ENCODE results near the gene FNIP2.
"Not testable (repeated sequence)": the region's sequence is repeated elsewhere in the genome, so short reads cannot be mapped to it uniquely, and the experiment has no call there.

The FNIP2 gene

GRCh38 chr4:158768555-158769174 lies at the start of gene FNIP2:
Gene FNIP2, plus strand, starts transcription at chr4:158769026. Its CDS starts 187 bp downstream, at chr4:158769213.
- peak; percentile 70 for DNase-seq

DNA sequence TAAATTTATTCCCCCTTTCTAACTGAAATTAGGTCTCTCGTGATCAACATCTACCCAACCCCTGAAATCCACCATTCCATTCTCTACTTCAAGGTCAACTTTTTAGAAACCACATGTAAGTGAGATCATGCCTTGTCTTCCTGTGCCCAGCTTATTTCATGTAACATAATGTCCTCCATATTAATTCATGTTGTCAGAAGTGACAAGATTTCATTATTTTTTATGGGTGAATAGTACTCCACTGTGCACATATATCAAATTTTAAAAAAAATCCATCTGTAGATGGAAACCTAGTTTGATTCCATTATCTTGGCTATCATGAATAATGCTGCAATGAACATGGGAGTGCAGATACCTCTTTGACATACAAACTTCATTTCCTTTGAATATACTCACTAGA lies 47.1 kb upstream of the FNIP2 start:
- DNase-seq = no peak

GRCh38 chr4:158722291-158722916 lies 46.4 kb upstream of the FNIP2 start:
- no peak for DNase-seq

DNA sequence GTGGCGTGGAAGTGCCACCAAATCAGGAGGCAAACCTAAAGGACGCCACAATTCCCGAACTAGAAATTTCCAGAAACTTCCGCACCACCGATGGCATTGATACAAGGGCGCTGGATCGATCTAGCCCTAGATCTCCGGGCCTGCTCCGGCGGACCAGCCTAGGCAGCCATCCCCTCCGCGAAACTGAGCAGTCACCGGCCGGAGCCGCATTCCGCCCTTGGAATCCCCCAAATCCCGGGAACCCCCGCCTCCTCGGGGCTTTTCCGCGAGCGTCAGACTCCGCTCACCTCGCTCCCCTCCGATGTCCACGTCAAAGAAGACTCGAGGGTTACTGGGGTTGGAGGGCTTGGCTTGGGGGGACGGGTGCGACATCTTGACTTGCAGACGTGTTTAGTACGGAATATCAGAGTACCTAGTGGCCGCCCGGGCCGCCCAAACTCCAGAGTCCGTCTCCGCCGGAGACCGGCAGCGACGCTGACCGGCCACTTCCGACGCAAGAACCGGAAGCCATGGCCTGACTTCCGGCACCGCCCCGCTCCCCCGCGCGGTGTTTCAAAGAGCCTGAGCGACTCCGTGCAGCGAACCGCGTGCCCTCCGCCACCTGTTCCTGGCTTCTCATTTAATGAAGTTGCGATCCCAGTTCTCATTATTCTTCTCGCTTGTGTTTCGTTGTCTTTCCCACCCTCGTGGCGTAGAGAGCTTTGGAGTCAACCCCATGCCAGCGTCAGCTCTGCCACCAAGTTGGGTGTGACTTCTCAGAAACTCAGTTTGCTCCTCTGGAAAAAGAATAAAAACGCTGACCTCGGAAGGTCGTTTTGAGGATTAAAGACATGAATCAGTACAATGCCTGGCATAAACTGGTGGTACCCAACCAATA lies 45.7 kb upstream of the FNIP2 start, which contains the start of gene PPID:
TSS of gene PPID (minus strand) at position 480 of the 877 bp plus-strand sequence. CDS start at position 372, 108 bp downstream.
- DNase-seq = peak; percentile 70

- DNase-seq = no peak
These were observed 44.2 kb upstream of the FNIP2 start for GRCh38 chr4:158724637-158725036.

DNA sequence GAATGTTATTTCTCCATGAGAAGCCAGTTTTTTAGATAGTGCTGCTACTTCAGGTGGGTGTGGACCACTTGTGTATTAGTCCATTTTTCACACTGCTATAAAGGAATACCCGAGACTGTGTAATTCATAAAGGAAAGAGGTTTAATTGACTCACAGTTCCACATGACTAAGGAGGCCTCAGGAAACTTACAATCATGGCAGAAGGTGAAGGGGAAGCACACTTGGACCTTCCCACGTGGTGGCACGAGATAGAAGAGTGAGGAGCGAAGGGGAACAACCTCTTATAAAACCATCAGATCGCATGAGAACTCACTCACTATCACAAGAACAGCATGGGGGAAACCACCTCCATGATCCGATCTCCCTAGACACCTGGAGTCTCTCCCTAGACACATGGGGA lies 42.2 kb upstream of the FNIP2 start:
- no peak for DNase-seq

DNA sequence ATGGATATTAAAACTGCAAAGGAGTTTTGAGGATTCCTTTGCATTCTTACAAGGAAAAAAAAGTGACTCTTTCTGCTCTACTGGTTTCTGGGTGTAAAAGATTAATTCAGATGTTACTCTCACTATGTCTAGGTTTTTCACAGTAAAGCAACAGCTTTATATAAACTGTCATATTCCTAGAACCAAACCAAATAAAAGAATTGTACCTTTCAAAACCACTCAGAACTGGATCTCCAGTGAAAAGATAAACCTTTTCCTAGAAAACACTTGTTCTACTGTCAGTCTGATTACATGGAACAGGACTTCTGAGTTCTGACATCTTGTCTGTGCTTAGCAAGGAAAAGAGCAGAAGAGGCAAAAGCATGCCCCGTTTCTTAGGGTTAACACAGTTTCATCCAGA lies 40.6 kb upstream of the FNIP2 start:
- DNase-seq = no peak

- DNase-seq = peak; percentile 42
These were observed 38.9 kb upstream of the FNIP2 start for GRCh38 chr4:158729716-158730559.

GRCh38 chr4:158738866-158739265 lies 30.0 kb upstream of the FNIP2 start:
- no peak for DNase-seq

DNA sequence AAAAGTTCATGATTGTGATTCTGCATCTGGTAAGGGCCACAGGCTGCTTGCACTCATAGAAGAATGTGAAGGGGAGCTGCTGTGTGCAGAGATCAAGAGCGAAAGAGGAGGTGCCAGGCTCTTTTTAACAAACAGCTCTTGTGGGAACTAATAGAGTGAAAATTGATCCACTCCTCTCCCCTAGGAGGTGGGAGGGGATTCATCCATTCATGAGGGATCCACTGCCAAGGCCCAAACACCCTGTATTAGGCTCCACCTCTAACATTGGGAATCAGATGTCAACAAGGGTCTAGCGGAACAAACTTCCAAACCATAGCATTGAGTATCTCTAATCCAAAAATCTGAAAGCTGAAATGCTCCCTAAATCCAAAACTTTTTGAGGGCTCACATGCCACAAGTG lies 29.2 kb upstream of the FNIP2 start:
- no peak for DNase-seq

DNA sequence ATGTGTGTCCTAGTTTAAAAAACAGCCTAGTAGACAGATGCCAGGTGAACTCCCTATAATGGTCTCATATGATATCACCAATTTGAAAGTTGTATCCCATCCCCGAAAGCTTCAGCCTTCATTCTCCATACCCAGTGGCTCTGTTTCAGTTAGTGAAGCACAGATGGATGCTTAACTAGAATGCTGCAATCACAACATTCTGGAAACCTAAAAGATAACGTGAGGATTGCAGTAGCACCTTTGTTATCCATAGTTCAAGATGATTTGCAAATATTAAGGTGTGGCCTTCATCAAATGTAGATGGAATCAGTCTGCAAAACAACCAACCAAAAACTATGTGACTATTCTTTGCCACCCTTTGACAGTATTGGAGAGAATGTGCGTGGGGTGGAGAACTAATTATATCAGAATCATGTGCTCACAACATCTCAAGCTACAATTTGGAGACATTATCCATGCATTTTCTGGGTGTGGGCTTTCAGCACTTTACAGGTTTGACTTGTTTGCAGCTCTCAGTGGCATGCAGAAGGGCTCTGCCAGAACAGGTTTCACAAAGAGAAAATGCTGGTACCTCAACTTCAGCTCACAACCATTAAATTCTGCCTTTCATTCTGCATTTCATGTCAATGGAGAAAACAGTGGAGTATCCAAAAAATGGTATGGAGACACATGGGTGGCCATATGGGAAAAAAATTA lies 27.4 kb upstream of the FNIP2 start:
- no peak for DNase-seq

GRCh38 chr4:158746537-158746936 lies 22.3 kb upstream of the FNIP2 start:
- DNase-seq = not testable (repeated sequence)

GRCh38 chr4:158750379-158750778 lies 18.4 kb upstream of the FNIP2 start:
- no peak for DNase-seq

DNA sequence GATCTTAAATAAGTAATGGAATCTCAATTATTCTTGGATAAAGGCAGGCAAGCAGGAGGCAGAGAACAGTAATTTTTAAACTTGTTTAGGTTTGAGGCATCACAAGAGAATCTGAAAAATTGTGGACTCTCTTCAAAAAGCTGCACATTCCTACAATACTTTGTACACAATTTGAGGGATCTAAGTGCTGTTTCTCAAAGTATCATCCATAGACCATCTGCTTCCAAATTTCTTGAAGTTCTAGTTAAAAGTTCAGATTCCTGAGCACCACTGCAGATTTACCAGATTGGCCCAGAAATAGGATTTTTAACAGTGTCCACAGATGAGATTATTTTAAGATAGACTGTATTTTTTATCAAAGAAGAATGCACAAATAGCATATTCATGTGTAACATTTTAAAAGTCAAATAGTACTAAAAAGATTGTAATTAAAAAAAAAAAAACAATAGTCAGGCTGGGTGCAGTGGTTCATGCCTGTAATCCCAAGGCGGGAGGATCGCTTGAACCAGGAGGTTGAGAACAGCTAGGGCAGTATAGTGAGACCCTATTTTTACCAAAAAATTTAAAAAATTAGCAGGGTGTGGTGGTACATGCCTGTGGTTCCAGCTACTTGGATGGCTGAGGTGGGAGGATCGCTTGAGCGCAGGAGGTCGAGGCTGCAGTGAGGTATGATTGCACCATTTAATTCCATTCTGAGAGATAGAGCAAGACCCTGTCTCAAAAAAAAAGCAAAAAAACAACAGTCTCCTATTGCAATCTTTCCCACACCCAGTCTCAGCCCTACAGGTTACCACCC lies 14.2 kb upstream of the FNIP2 start:
- DNase-seq = no peak

DNA sequence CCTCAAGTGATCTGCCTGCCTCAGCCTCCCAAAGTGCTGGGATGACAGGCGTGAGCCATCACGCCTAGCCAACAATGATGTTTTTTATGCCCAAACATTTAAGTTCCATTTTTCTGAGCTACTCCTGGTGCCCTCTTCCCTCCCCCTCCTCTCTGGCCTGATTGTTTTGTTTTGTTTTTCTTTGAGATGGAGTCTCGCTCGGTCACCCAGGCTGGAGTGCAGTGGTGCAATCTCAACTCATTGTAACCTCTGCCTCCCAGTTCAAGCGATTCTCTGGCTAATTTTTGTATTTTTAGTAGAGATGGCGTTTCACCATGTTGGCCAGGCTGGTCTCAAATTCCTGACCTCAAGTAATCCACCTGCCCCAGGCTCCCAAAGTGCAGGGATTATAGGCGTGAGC lies 13.0 kb upstream of the FNIP2 start:
- not testable (repeated sequence) for DNase-seq

GRCh38 chr4:158756588-158756987 lies 12.2 kb upstream of the FNIP2 start:
- no peak for DNase-seq

GRCh38 chr4:158758142-158758541 lies 10.7 kb upstream of the FNIP2 start:
- DNase-seq = no peak

DNA sequence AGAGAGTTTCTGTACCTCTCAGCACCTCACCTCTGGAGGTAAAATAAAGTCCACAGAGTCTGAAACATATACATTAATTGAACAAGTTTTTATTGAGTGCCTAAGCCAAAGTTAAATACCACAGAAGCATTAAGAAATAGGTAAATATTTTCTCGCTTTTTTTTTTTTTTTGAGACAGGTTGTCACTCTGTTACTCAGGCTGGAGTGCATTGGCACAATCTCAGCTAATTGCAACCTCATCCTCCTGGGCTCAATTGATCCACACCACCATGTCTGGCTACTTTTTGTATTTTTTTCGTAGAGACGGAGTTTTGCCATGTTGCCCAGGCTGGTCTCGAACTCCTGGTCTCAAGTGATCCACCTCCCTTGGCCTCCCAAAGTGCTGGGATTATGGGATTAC lies 10.1 kb upstream of the FNIP2 start:
- DNase-seq = no peak

GRCh38 chr4:158759539-158759938 lies 9.3 kb upstream of the FNIP2 start:
- DNase-seq = not testable (repeated sequence)

DNA sequence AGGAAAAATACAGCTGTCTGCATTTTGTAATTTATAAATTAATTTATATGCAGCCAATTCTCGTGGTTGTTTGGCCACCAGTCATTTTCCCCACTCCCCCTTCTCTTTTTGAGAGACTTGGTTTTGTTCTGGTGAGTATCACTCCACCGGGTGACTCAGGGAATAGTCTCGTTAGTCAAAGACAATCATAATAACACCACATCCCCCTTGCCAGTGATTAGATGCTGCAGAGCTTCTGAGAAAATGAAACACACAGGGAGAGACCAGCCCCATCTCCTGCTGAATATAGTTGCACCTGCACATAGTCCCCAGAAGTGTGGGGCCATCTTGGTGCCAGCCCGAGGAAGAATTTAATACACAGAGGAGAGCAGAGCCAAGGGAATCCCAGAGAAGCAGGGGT lies 8.0 kb upstream of the FNIP2 start:
- no peak for DNase-seq

- DNase-seq = no peak
These were observed 6.3 kb upstream of the FNIP2 start for GRCh38 chr4:158762553-158762952.
